Activated gamma-delta T cell treated with Interleukin-2 at 50 U/mL for 16 hours (primary cell): ENCODE measurements around the gene REN.

ENCODE experiments used
- DNase-seq: peaks from one replicate; pipeline ENCODE4 v3.0.0-alpha.2; 2020

REN gene

GRCh38 chr1:204106825-204107224 lies 59.3 kb downstream of the REN start:
- DNase-seq, result no peak

GRCh38 chr1:204105131-204105515 lies 61.0 kb downstream of the REN start:
- no peak for DNase-seq
